NK-92 treated with Interleukin-12 subunit alpha and Interleukin-12 subunit beta, amount 100 ng/mL, for 24 hours (cell line): ENCODE results near the gene SYT2.
"Not testable (repeated sequence)": the region's sequence is repeated elsewhere in the genome, so short reads cannot be mapped to it uniquely, and the experiment has no call there.

Experiments used
- DNase-seq: peaks from one replicate; lab custom pipeline; 2025; lab: John Stamatoyannopoulos, UW

SYT2 gene

DNA sequence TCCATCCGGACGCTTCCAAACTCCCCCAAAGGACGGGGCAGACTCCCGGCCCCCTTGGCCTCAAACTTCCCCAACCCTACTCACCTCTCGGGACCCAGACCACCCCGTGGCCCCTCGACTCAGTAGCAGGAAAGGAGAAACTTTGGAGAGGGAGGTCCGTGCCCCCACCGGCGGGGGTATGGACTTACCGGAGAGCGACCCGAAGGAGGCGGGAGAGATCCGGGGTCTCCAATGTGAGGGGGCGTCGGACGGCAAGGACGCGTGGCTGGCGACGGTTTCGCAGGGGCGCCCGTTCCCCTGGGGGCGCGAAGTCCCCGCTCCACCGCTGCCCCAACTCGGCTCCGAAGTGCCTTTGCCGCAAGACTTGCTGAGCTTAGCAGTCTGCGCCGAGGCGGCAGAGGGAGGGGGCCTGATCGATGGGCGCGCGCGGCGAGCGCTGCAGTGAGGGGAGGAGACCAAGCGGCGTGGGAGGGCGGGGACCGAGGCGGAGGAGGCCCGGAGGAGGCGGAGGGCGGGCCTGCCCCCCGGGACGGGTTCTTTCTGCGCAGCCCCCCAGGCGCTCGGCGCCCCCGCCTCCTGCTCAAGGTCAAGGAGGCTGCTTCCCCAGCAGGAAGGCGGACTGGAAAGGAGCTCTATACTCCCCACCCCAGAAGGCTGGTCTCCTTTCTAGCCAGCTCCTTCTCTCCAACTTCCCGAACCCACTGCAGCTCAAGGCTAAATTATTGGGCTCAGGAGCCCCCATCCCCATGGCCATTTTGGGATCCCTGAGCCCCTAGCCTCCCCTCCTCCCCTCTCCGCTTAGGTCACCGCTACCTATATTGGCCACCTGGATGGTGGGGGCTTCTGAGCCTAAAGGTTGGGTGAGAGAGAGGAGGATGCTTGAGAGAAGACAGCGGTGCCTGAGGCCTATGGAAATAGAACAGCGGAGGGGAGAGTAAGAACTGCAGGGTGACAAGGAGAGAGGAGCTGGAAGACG, at the start of gene SYT2:
TSS of gene SYT2 (minus strand) at position 385 of the 976 bp plus-strand sequence. CDS start 104,682 bp downstream, outside the sequence.
- DNase-seq, result no peak

DNA sequence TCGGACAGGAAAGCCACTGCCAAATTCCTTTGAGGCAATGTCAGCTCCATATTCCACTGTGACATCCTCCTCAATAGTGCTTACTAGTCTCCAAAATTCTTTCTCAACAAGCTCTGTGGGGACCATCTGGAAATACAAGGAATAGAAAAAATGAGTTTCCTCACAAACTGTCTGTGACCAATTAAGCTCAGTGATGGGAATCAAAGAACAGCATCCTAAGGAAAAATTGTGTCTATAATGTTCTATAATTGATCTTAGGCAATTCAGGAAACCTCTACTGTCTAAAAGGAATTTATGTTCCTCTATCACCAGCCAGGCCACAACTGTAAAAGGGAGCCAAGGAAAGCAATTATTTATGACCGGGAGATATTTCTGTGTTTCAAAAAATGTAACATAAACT, 46.1 kb upstream of the SYT2 start:
- DNase-seq, result no peak

DNA sequence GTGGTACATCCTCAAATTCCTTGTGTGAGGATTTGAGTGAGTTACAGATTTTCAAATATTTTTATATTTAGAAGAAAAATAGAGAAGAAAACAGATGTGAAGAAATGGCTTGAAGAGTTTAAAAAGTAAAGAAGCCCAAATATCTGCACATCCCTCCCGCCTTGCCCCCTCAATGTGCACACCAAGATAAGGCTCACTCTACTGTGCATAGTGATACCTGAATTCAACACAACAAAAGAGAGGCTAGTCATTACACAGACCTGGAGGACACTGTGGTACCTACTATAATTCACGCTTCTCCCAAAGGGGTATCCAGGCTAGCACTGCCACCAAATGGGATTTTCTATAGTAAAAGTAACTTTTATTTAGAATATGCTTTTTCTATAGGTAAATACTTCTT, 44.0 kb upstream of the SYT2 start:
- DNase-seq, result no peak

DNA sequence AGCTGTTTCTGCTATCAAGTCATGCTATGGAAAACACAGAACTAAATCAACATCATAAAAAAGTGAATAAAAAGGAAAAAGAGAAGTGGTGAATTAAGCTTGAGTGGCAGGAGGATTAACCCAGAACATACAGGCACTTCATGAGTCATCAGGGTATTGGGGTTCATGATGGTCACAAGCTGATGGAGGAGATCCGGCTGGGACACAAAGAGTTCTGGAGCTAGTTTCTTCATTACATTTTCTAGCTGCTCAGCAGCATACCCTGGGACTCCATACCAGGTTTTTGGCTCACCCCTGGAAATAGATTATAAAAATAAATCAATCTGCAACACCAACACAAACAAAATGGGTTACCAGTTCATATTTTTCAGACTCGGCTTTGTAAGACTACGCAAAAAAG, 42.5 kb upstream of the SYT2 start:
- no peak for DNase-seq

DNA sequence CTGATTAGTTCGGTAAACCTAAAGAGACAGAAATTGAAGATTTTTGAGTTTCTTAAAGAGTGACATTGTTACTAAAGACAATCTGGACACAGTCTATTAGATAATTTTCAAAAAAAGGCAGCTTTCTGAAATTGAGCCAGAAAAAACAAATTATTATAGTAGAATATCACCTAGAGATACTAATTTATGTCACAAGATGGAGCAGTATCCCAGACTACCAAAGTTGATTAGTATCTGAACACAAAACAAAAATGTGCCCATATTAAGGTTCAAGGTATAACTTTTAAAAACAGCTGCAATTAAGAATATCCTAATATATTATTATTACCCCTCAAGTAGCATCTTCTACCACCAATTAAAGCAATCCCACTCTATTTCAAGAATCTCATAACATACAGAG, 40.5 kb upstream of the SYT2 start:
- DNase-seq, result no peak

DNA sequence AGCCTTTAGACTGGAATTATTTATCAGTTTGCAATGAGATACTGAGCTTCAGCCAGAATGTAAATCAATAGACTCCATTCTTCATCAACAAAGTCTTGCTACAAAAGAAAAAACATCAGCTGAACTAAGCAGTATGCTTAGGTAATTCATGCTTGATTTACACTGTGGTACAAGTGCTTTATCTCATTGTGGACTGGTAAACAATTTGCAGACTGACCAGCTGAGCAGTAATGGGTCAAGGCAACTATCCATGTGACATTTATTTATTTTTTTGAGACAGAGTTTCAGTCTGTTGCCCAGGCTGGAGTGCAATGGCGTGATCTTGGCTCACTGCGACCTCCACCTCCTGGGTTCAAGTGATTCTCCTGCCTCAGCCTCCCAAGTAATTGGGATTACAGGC, 39.8 kb upstream of the SYT2 start:
- no peak for DNase-seq

DNA sequence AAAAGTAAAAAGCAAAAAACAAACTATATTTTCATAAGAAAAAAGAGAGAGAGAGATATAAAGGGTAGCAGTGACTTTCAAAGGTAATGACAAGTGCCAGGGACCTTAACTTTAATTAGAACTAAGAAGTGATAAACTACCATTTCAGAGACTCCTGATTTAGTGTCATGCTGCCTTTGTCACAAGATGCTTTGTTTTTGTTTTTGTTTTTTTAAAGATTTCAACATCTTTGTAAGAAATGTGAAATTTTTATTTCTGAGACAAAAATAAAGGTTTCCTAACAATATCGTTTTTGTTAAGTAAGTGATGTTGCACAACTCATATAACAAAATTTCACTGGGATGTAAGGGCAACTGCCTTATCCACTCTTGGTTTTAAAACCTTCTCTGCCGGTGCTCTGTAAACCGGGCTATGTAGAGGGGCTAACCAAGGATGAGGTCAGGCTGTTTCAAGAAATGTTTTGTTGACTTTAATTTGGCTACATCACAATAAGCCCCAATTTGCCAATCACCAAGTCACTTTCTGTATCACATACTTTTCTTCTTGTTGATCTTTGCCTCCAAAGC, 35.2 kb upstream of the SYT2 start:
- no peak for DNase-seq

DNA sequence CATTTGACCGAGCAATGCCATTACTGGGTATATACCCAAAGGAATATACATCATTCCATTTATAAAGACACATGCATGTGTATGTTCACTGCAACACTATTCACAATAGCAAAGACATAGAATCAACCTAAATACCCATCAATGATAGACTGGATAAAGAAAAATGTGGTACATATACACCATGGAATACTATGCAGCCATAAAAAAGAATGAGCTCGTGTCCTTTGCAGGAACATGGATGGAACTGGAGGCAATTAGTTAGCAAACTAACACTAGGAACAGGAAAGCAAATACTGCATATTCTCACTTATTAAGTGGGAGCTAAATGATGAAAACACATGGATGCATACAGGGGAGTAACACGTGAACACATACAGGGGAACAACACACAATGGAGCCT, 34.5 kb upstream of the SYT2 start:
- DNase-seq, result not testable (repeated sequence)

DNA sequence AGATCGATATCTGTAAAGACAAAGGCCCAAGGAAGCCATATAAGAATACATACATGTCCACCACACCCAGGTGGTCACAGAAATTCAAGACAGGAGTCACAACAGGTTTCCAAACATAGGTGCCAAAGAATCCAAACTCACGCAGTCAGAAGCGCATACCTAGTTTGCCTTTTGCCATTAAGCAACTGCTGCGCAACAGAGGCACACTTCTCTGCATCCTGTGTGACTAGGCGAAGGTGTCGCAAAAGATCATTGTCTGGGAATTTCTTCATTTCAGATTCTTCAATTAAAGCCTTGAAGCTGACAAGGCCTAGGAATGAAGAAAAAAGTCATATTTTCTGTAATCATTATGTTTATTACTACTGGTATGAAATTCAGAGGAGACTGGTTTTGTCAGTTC, 32.2 kb upstream of the SYT2 start:
- DNase-seq, result no peak

DNA sequence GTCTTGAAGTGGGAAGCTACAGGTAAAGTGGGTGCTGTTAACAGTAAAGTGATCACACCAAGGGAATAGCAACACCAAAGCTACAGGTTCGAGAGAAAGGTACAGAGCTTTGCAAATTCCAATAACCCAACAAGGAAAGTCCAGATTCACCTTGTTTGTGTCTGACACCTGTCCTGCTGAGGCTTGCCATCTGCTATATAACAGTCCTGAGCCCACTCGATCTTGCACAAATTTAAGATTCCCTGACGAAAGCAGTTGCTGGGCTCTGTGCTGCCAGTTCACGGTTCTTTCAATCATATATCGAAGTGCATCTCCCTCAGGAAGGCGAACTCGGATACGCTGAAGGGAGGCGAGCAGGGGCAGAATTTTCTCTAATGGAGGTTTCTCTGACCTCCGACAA, 23.0 kb upstream of the SYT2 start:
- no peak for DNase-seq

DNA sequence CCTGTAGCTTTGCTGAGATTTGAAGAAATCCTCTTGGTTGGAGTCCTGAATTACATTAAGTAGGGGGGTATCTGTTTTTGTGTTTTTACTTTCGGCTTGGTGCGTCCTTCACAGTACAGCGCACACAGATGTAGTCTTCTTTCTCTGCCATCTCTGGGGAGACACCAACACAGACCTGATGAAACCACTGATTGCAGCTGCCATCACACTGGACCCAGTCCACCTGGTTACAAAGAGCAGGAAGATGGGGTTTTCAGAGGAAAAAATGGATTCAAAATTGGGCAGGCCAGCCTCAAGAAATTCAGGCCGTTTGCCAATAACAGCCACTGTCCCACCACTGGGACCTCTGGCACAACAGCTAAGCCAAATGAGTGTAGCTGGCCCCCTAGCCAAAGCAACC, 18.7 kb upstream of the SYT2 start:
- no peak for DNase-seq

DNA sequence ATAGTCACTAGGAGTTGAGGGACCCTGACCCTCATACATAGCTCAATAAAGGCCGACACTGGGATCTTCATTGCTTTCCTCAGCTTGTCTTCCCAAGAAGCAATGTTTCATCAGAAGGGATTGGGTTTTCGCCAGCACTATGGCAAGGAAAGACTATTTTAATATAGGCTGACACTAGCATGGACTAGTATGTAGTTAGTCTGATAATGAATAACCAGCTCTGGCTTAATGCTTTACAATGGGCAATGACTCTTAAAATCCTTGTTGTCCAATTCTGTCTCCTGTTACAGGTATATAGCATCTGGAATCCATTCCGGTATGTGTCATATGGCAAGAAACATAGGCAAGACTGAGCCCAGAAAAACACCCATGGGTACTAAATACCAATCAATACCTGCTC, 15.3 kb upstream of the SYT2 start:
- DNase-seq, result no peak

DNA sequence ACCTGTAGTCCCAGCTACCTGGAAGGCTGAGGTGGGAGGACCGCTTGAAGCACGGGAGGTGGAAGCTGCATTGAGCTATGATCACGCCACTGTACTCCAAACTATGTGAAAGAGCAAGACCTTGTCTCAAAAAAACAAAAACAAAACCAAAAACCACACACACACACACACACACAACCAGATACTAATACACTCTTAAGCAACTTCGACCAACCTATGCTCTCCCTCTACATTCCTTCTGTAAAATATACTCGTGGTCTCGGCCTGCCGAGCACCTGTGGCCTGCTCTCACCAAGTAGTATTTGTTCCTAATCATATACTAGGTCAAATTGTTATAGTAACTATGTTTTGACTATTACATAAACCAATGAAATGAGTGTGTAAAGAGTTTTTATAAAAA, 13.5 kb upstream of the SYT2 start:
- DNase-seq, result no peak

DNA sequence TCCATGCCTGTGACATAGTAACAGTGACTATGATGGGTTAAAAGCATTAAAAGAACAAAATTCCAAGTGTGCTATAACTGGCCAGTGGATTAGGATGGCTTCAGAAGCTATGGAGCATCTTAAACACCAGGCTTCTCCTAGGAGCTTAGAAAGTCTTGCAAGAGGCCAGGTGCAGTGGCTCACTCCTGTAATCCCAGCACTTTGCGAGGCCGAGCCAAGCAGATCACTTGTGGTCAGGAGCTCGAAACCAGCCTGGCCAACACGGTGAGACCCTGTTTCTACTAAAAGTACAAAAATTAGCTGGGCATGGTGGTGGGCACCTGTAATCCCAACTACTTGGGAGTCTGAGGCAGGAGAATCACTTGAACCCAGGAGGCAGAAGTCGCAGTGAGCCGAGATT, 12.8 kb upstream of the SYT2 start:
- not testable (repeated sequence) for DNase-seq

DNA sequence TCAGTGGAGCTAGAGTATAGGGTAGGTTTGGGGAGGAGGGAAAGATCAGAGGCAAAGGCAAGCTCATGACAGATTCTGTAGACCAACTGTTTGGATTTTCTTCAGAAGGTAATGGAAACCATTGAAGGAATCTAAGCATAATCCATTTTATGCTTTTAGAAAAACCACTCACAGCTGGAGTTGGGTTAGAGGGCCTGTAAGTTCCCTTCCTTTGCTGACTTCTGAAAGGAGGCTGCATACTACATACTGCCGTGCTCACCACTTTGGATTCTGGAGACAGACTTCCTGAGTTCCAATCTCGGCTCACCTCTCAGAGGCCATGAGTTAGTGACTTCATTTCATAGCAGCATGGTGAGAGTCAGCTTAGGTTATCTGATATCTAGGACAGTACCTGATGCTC, 6.4 kb upstream of the SYT2 start:
- DNase-seq, result no peak

DNA sequence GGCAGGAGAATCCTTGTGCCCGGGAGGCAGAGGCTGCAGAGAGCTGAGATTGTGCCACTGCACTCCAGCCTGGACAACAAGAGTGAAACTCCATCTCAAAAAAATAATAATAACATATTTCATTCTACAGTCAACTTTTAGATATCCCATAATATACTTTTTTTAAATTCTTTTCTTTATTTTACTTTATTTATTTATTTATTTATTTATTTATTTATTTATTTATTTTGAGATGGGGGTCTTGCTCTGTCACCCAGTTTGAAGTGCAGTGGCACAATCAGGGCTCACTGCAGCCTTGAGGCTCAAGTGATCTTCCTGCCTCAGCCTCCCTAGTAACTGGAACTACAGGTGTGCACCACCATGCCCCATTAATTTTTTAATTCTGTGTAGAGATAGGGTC, 3.9 kb upstream of the SYT2 start:
- DNase-seq, result not testable (repeated sequence)

DNA sequence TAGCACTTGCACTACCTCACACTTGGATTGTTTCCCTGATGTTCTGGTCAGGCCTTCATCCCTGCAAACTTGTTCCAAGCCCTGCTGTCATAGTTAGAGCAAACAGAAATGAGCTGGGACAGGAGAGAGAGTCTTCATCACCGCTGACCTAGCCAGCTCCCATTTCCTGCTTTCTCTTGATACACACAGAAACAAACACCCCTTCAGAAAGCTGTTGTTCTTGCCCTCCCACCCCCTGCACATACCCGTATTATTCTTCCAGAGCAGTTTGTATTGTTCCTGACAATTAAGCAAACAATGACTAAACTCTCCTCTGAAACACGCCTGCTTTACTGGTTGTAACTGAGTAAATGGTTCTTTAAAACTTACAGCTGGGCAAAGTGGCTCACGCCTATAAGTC, 2.9 kb upstream of the SYT2 start:
- DNase-seq, result no peak

DNA sequence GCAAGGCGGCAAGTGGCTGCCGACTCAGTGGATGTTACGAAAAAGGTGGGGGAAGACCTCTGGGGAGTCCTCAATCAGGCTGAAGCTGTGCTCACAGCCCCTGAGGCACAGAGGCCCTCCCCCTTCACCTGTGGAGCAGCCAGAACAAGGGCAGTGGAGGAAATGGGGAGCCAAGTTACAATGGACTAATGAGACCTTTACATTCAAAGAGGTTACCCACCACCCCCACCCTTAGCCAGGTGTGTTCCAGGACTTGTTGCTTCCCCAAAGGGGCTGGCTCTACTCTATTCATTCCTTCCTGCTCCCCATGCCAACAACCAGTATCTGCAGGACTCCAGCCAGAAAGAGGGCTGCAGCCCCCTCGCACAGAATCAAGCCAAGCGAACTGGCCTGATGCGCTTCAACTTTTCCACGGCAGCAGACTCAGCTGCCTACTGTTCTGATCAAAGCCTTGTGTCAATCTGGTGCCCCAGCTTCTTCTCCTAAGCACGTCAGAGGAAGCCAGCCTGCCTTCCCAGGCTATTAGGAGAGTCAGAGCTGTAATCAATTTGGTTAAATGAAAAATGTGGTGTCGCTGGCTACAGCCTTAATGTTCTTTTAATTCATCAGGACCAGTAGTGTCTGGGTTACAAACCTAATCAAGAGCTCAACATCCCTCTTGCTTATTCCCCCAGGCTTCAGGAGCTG, 1.8 kb upstream of the SYT2 start:
- DNase-seq, result no peak

DNA sequence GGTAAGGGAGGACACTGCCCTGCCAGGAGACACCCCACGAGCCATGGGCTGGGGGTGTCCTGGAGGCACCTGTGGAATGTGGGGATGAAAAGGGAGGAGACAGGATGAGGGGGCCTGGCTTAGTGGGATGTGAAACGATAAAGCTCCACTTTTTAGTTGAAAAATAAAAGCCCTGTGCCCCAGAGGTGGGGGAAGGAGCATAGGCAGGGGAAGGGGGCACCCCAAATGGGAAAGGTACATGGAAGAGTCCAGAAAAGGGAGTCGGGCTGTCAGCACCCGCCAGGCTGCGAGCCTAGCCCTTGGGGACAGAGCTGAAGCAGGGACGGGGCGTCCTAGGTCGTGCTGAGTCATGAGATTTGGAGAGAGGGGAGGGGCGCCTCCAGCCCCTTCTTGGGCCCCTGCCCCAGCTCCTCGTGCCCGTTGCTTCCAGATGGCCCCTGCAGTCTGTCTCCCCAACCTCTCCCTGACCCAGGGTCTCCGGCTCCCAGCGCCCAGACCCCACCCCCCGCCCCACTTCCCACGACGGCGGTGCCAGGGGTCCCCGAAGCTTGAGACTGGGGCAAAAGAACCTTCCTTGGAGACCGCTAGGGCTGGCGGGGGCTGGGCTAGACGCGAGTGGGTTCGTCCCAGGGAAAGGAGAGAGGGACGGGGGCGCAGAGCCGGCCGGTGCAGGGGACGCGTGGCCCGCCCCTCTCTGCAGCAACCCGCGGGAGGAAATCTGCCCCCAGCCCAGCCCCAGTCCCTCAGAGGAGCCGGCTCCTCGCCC, 795 bp downstream of the SYT2 start:
- DNase-seq, result no peak

DNA sequence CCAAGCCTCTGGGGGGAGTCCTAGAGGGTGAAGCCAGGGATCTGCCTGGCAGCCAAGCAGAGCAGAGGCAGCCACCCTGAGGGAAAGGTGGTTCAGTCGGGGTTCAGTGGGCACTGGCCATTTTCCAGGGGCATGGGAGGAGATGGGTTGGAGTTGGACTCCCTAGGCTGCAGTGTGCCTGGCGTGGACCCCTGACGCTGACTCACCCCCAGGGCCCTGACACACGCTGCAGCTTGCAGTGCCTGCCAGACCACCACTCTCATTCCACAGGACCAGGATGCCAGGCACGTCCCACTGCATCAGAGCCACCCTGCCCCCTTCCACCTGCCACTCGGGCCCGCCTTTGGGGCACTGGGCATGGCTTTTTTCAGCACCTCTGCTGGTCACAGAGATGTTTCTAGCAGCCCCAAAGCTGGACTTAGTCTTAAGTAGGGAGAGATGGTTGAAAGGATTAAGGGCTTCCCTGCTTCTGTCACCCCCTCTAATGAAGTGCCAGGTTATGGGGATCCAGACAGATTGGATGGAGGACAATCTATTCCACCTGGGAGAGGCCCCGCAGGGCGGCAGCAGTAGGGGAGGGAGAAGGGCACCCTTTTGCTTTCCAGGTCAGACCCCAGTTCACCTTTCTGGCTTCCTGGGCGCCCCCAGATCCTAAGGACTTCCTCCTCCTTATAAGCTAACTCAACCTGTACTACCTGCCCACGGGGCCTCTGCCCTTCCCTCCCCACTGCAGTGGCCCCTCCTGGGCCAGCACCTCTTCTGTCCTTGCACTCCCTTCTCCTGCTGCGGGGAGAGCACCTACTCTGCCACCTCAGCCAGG, 1.6 kb downstream of the SYT2 start:
- DNase-seq, result no peak

DNA sequence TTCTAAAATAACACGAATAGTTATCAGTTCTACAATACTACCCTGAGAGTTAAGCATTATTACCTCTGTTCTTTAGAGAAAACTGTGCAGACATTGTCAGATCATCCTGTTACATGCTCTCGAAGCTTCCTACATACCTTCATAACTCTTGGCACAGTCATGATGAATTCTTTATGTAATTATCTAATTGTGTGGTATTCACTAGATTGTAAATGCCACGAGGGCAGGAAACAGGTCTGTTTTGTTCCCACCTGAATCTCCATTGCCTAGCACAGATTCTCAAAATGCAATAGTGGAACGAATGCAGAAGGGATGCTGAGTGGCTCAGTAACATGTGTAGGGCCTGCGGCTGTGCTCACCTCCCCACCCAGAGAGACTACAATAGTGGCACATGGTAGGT, 3.4 kb downstream of the SYT2 start:
- no peak for DNase-seq
